ENCODE data around the gene SHISA9. TPM values are rescaled to one million over a fixed set of nuclear protein-coding genes. Genes with fewer than 3 reads are reported as not detected.

SHISA9 gene
- total RNA-seq, 1 donor from 2014 or later: 14.7 TPM

DNA sequence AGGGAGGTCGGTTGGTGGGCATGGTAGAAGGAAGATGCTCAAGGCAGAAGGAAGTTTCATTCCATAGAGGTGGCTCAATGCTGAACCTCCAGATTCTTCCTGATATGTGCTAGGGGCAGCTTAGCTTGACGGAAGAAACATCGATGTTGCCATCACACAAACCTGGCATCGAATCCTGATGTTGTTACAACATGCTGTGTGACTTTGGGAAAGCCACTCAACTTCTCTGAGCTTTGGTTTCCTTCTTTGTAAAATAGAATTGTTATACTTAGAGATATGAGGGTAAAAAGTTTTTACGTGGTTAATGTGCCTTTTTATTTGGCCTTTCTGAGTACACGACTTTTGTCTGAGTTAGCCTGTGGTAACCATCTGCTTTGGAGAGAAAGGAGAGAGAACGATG, 287.9 kb downstream of the SHISA9 start:
- no peak for DNase-seq

- no peak for DNase-seq
These were observed 292.3 kb downstream of the SHISA9 start for GRCh38 chr16:13193721-13194120.

- DNase-seq: no peak
These were observed 293.4 kb downstream of the SHISA9 start for GRCh38 chr16:13194766-13195165.

GRCh38 chr16:13203725-13204124, 302.3 kb downstream of the SHISA9 start:
- DNase-seq: no peak

DNA sequence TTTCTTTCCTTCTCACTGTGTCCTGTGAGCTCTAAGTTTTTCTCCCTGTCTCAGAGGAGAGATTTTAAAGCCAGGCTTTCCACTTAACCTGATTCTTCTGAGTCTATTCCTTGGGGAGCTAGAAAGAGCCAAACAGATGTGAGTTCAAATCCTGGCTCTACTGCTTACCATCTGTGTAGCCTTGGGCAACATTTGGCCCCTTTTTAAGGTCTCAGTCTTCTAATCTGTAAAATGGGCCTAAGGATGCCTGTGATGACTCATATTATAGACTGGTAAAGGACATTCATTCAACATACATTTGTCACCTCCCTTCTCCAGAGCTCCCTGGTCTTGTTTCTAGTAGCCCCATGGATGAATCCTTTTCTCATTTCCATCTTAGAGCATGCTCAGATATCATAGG, 304.0 kb downstream of the SHISA9 start:
- DNase-seq: no peak

GRCh38 chr16:13206606-13207005, 305.2 kb downstream of the SHISA9 start:
- DNase-seq: no peak

- DNase-seq: no peak
These were observed 305.8 kb downstream of the SHISA9 start for GRCh38 chr16:13207151-13207550.

GRCh38 chr16:13223666-13224065, 322.3 kb downstream of the SHISA9 start:
- no peak for DNase-seq

DNA sequence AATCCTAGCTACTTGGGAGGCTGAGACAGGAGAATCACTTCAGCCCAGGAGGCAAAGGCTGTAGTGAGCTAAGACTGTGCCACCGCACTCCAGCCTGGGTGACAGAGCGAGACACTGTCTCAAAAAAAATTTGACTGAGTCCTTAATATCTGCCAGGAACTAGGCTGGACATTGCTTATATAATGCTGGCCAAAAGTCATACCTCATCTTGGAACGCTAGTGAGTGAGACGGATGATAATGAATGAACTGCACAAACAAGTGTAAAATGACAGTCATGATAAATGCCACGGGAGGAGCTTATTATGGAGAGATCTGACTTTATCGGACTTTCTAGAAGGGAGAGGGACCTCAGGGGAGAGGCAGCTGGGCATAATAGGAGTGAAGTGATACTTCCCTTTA, 327.6 kb downstream of the SHISA9 start:
- DNase-seq: no peak

DNA sequence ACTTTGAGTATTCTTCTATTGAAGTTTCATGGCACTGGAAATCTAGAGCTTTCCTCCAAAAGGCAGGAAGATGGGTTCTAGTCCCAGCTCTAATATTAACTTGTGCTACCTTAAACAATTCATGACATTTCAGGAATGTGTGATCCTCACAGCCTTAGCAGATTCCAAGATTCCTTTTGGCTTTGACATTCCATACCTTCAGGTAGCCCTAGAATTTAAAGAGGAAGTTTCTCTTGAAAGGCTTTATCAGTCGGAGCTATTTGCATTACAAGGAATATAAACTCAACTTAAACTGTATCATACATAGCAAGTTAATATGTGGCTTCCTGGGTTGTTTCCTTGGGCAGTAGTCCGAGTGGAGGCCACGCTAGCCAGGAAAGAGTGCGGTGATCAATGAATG, 330.0 kb downstream of the SHISA9 start:
- DNase-seq: no peak

GRCh38 chr16:13234999-13235398, 333.6 kb downstream of the SHISA9 start:
- DNase-seq: no peak

DNA sequence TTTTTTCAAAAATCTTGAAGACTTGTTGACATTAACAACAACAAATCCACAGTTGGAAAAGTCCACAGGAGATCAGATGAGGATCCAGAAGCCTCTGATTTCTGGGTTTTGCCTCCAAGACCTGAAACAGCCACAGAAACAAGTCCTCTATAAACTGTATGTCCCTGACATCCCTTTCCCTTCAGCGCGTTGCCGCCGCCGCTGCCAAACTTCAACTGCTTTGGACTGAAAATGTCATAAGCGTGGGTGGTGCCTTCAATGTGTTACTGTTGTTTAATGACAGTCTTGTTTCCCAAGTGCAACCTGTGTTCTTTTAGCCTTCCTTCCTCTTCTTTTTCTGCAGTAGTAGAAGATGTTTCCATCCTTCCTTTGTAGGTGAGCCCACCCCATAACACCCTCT, 334.9 kb downstream of the SHISA9 start:
- DNase-seq: no peak

DNA sequence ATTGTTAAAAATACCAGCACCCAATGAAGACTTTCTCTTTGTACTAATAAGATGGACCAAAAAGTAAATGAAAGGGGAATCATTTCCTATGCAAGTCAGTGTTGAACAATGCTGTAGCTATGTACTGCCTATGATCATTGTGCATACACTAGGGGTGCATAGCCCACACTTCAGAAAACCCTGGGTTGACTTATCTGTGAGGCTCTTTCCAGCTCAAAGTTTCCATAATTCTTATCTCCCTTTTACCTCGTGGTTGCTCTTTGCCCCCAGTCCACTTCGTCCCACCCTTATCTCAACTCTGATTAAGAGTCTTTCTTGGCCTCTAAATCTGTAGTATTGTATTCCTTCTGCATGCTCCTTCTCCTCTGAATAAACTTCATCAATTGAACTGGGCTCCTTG, 336.8 kb downstream of the SHISA9 start:
- DNase-seq: no peak

GRCh38 chr16:13242201-13242600, 340.8 kb downstream of the SHISA9 start:
- no peak for DNase-seq

- DNase-seq: no peak
These were observed 343.4 kb downstream of the SHISA9 start for GRCh38 chr16:13244770-13245169.

DNA sequence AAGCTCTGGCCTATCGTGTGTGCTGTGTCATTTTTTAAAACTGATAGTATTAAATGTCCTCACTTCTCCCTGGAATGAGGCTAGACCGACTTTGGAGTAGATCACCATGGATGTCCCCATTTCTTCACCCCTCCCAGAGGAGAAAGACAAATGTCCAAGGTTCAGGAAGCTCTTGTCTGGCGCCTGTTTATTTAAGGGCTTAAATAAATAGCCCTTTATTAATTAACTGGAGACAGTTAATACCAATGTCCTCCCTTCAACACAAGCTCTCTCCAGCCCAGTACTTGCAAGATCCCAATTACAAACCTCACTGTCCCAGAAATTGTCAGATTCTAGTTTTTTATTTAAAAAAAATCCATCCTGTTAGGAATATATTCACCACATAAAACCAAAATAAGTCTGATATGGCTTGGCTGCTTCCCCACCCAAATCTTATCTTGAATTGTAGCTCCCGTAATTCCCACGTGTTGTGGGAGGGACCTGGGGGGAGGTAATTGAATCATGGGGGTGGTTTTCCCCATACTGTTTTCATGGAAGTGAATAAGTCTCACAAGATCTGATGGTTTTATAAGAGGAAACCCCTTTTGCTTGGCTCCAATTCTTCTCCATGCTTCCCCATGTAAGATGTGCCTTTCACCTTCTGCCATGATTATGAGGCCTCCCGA, 344.4 kb downstream of the SHISA9 start:
- no peak for DNase-seq

DNA sequence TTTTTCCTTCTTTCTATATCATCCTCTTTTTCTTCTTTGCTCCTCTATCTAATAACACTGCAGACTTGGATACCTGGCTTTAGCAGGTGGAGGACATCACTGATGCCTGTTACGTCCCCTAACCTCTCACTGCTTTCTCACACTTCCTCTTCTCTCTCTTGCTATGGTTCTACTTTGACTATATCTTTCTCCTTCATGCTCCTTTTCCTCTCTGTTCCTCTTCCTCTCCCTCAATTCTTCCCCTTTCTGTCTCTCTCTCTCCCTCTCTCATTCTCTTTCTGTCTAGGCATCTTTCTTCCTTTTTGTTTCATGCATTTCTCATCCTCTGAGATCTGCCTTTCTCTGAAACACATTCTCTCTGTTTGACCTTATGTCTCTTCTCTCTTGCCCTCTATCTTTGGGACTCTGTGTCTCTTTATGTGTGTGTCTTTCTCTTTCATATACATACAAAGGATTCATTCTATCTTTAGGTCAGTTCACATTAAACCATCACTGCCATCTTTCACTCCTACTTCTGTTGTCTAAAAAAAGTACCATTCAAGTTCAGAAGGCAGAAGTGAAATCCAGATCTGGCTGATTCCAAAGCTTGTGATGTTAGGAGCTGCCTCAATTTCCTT, 353.7 kb downstream of the SHISA9 start:
- no peak for DNase-seq

- DNase-seq: no peak
These were observed 361.1 kb downstream of the SHISA9 start for GRCh38 chr16:13262270-13263090.

GRCh38 chr16:13264749-13265552, 363.6 kb downstream of the SHISA9 start:
- DNase-seq: no peak

GRCh38 chr16:13269359-13269758, 368.0 kb downstream of the SHISA9 start:
- no peak for DNase-seq

GRCh38 chr16:13269905-13270528, 368.6 kb downstream of the SHISA9 start:
- DNase-seq: no peak

DNA sequence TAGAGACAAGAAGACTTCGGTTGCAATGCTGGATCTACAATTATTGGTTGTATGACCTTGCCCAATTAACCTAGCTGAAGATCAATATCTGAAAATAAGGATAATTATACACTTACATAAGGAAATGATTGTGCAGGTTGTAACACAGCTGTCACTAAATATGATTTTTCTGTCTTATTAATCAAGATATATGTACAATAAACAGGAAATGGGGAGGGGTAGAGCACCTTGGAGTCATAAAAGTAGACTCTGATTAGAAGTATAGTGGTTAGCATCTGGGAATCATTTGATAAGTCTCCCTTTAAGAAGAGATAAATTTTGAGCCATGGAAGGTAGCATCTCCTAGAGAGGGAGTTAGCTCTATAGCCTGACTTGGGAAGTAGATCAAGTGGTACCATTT, 369.2 kb downstream of the SHISA9 start:
- no peak for DNase-seq

Measured in occipital lobe (tissue), 2 donors.